Activated naive CD8-positive, alpha-beta T cell treated with anti-CD3 and anti-CD28 coated beads, Interleukin-2, amount 50 U/mL, for 16 hours (primary cell): ENCODE results near the gene MCM3AP.

Experiments used
- DNase-seq: peaks from one replicate; pipeline ENCODE4 v3.0.0-alpha.2; 2020; ENCODE audit warnings: low read depth, low spot score

MCM3AP gene

GRCh38 chr21:46218906-46219590 lies 66.4 kb downstream of the MCM3AP start:
- DNase-seq, result no peak

DNA sequence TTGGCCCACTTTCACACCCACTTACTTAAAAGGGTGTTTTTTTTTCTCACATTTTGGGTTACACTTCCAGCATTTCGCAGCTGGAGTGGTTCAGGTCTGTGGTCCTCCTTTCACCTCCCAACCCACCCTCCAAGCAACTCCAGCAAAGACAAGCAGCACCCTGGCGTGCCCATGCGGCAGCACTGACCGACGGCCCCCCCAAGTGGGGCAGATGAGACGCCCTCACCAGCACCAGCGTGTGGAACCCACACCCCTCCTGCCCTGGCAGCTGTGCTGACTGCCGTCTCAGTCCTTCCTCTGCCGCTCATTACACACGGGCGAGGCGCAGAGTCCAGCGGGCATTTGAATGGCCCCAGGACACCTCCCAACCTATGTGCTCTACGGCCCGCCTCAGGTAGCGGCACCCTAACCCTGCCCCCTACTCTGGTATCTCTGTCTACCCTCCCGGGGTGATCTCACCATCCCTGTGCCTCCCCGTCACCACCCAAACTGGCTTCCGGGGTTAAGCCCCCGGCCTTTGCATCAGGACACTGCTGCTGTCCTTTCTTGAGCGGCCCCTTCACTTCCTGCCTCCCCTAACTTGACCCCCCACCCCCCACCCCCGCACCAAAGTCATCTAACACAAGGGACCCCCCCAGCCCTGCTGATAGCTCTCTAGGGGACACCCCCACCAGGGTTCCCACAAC lies 67.8 kb downstream of the MCM3AP start:
- no peak for DNase-seq

- DNase-seq, result no peak
Measured at GRCh38 chr21:46216132-46216747, 69.2 kb downstream of the MCM3AP start.

DNA sequence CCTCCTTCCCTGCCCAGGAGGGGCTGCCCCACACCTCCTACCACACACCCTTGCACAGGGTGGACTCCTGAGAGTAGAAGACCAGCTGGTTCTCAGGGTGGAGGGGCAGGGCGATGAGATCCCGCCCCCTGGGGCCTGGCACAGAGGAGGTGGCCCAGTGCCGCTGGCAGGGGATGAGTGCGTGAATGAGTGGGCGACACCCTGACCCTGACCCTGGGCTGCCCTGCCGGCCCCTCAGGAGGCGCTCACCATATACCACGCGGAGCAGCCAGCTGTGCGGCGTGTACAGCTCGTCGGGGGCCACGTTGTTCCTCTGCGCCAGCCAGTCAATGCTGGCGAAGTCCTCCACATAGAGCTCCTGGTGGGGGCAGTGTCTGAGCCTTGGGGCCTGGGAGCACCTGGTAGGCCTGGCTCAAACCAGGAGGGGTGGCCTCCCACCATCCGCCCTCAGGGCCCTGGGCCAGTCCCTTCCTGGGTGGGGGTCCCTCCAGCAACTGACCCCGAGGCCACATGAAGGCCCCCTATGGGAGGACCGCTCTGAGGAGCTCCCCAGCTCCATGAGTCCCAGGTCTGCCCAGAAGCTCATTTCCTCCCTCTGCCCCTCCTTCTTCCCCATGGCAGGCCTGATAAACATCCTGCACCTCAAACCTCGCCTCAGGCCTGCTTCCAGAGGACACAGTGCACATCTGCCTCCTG lies 69.8 kb downstream of the MCM3AP start:
- DNase-seq, result no peak

GRCh38 chr21:46214478-46215340 lies 70.7 kb downstream of the MCM3AP start:
- DNase-seq, result no peak

- no peak for DNase-seq
Measured at GRCh38 chr21:46213620-46214286, 71.7 kb downstream of the MCM3AP start.

DNA sequence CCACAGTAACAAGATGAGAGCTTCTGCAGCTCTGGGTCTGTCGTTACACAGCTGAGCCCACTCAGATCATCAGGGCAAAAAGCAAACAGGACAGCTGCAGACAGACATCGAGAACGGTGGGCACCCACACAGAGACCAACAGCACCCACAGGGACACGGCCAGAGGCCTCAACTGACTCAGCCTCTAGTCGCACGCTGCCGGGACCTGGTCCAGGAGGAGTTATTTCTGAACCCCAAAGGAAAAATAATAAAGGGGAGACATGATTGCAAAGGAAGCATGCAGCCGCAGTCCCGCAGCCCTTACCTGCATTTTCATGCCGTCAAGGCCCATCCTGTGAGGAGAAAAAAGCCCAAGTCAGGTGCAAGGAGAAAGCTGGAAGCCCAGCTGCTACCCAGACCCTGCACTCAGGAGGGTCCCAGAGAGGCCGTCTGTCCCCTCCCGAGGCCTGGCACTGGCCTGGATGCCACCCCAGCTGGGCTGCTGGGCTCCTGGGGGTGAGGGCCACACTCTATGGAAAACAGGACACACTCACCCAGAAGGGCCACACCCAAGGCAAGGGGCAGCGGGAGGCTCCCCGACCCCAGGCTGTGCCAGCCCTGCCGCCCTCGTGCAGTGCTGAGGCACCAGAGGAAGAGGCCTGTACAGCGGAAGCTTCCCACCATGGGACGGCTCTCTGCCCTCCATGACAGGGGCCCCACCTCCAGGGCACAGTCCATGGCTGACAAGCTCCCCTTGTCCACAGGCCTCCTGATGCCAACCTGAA lies 72.5 kb downstream of the MCM3AP start:
- DNase-seq, result no peak

GRCh38 chr21:46211786-46212720 lies 73.4 kb downstream of the MCM3AP start:
- DNase-seq, result no peak

- DNase-seq, result no peak
Measured at GRCh38 chr21:46211376-46211775, 74.0 kb downstream of the MCM3AP start.

DNA sequence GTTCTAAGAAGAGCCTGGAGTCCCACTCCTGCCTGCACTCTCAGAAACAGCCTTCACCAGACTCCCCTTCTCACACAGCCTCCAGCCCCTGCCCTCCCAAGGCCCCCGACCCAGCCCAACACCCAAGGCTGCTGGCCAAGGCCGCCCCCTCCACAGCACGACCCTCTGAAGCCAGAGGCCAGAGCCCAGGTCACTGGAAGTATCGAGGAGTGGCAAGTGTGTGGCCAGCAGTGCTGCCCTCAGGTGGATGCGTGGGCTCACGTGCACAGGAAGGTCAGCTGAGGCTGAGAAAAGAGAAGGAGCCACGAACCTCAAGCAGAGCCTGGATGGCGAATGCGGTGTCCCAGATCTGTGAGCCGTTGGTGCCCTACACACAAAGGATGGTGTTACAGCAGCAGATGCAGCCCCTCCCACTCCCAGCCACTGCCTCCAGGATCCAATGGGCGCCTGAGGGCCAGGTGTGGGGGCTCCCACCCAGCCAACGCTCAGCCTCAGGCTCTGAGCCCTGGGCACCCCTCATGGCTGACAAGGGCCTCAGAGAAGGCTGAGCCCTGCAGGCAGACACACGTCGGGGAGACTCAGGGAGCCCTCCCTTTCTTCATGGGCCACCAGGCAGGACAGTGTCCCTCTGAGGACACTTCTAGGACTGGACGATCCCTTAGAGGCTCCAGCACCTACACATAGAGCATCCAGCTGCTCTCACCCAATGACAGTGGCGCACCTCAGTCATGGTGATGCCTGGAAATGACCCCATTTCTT lies 74.9 kb downstream of the MCM3AP start:
- no peak for DNase-seq

GRCh38 chr21:46208761-46209721 lies 76.4 kb downstream of the MCM3AP start:
- no peak for DNase-seq

DNA sequence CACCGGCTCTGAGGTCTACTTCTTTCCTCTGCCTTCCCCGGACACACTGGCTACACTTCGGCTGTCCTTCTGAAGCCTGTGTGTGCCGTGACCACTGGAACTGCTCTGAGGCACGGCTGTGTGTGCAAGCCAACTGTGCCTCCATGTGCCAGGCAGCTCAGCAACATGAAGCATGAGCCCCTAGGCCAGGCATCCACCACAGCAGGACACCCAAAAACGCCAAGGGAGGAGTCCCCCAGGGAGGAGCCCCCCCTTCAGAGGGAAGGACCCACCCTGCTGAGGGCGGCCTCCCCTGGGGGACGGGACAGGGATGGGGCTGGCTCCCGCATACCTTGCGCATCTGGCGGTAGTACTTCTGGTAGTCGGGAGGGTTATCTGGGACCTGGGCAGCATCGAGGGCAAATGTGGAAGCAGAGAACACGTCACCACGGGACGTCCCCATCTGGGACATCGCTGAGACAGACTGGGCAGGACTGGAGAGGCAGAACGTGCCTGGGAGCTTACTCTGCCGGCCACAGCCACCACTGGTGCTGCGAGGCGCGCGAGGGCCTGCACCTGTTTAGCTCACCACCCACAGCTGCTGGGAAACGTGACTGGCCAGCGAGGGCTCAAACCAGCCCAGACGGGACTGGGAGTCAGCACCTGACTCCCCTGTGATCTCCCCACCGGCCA lies 77.4 kb downstream of the MCM3AP start:
- no peak for DNase-seq

DNA sequence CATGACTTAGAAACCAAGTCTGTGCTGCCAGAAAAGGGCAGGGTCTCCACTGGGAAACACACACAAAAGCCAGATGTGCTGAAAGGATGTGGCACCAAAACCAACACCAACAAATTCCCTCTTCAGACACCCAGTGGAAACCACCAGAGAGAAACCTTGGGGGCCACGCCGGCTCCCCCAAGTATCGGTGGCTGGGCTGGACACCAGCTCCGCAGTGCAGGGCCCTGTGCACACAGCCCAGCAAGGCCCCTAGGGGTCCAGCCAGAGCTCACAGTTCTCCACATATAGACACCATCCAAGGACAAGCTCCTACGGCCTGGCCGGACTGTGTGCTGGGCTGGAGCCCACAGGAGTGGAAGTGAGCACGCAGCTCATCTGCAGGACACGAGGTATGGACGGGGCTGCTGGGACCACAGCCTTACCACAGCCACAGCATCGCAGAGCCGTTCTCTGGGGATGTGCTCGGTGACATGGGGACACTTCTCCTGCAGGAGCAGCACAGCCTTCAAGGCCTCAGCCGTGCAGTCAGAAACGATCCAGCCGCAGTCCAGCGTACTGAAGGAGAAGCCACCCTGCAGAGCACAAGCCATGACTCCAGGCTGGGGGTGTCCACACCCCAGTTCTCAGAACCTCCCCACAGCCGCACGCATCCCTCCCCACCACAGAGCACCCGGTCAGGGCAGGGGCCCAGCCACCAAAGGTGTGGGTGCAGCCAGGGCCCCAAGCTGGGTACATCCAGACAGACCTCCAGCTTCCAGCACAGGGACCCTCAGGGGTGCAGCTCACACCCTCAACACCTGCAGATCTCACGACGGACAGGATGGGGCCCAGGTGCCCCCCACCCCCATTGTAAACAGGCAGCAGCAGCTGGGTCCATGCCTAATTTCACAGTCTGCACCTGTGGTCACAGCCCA lies 78.1 kb downstream of the MCM3AP start:
- DNase-seq, result no peak

GRCh38 chr21:46206163-46207005 lies 79.0 kb downstream of the MCM3AP start:
- DNase-seq, result no peak

GRCh38 chr21:46205766-46206162 lies 79.6 kb downstream of the MCM3AP start:
- DNase-seq, result no peak
